GM23248 (cell line): Measurements from ENCODE around the gene ERP27.

Source experiments
- EZH2 ChIP-seq: fragments of 200-600 bp; sonication (generic); IDR thresholded peaks from 2 replicates; pipeline ENCODE4 v1.6.1; 2018; ENCODE audit warnings: antibody characterized with exemption, mild to moderate bottlenecking; ENCODE audit not compliant: insufficient read depth, poor library complexity, severe bottlenecking
- EZH2phosphoT487 ChIP-seq: fragments of 200-600 bp; sonication (generic); IDR thresholded peaks from 2 replicates; pipeline ENCODE4 v1.6.1; 2018; ENCODE audit warnings: antibody characterized with exemption, moderate library complexity, mild to moderate bottlenecking, low read depth; ENCODE audit not compliant: insufficient read depth

- TF ChIP-seq EZH2phosphoT487 (no peak), EZH2 (no peak)
These were observed 45.7 kb upstream of the ERP27 start for GRCh38 chr12:14984036-14984435.
